Right lobe of liver (tissue), 4 donors: ENCODE measurements around the gene FGF22.

Source experiments
- POLR2A ChIP-seq: fragments of 450-650 bp; IDR thresholded peaks from one replicate; pipeline ENCODE4 v1.6.1; 2017; ENCODE audit warnings: antibody characterized with exemption, mild to moderate bottlenecking
- TF ChIP-seq, protein P1 (sequence below), 4 donors: fragments of 200-600 bp in 3 of 4; fragments of 450-650 bp in 1 of 4; IDR thresholded peaks; one replicate each; pipeline versions ENCODE4 v1.5.1 to v1.8.0; 2016 to 2022; ENCODE audit warnings: antibody characterized with exemption in 4 of 4, mild to moderate bottlenecking in 2 of 4
- donor health status: DM: no; HTN: no; CAD: no.
- donor health status: DM: no; HTN: no; CAD: no.
- donor health status: DM: no; HTN: yes; CAD: no.

DNA sequence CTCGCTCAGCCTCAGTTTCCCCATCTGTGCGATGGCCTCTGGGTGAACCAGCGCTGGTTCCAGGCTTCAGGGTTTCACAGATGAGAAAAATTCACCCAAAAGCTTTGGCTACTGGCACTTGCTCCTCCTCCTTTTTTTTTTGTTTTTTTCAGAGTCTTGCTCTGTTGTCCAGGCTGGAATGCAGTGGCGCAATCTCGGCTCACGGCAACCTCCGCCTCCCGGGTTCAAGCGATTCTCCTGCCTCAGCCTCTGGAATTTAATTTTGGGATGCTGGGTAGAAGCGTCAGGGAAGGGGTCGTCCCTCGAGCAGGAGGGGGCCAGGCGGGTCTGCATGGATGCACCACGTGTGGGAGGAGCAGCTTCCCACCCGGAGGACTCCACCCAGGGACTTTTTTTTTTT is 48.5 kb downstream of the FGF22 start:
- TF ChIP-seq POLR2A, result no peak
- TF ChIP-seq, protein P1, sequence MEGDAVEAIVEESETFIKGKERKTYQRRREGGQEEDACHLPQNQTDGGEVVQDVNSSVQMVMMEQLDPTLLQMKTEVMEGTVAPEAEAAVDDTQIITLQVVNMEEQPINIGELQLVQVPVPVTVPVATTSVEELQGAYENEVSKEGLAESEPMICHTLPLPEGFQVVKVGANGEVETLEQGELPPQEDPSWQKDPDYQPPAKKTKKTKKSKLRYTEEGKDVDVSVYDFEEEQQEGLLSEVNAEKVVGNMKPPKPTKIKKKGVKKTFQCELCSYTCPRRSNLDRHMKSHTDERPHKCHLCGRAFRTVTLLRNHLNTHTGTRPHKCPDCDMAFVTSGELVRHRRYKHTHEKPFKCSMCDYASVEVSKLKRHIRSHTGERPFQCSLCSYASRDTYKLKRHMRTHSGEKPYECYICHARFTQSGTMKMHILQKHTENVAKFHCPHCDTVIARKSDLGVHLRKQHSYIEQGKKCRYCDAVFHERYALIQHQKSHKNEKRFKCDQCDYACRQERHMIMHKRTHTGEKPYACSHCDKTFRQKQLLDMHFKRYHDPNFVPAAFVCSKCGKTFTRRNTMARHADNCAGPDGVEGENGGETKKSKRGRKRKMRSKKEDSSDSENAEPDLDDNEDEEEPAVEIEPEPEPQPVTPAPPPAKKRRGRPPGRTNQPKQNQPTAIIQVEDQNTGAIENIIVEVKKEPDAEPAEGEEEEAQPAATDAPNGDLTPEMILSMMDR (IDR thresholded peaks at IDR 0.05), result no peak
